T-helper 1 cell treated with Interleukin-12 subunit alpha and Interleukin-12 subunit beta and Interleukin-4 antibody, amounts not matched to agents 30 ng/mL and 1 ng/mL, for 36 hours (primary cell): ENCODE data around the gene ISOC2. TPM values are rescaled to one million over a fixed set of nuclear protein-coding genes. Genes with fewer than 3 reads are reported as not detected.

Experiments
- intact Hi-C: fragments of 100-400 bp; cut with micrococcal nuclease; formaldehyde crosslinking; loops from one replicate; pipeline ENCODE4 v1.15.1; 2024
- total RNA-seq: library from RNA; stranded (reverse); gene quantifications from 2 replicates; pipeline ENCODE4 v1.2.3, GENCODE V29; 2022

Gene ISOC2
- total RNA-seq, 1 donor from 2014 or later: 18.3 TPM

- intact Hi-C loops: loop anchor here (10.0 kb wide), 1 partner anchor 835 kb away; the partner anchor contains the start of gene ZSCAN5A
Measured at GRCh38 chr19:55479451-55480230, 18.2 kb upstream of the ISOC2 start.

GRCh38 chr19:55479045-55479444 lies 17.6 kb upstream of the ISOC2 start:
- intact Hi-C loops: loop anchor here (10.0 kb wide), 1 partner anchor 836 kb away; the partner anchor contains the start of gene ZSCAN5A

GRCh38 chr19:55478364-55478763 lies 16.9 kb upstream of the ISOC2 start:
- intact Hi-C loops: loop anchor here (10.0 kb wide), 1 partner anchor 836 kb away; the partner anchor contains the start of gene ZSCAN5A

GRCh38 chr19:55477905-55478304 lies 16.5 kb upstream of the ISOC2 start:
- intact Hi-C loops: loop anchor here (1.0 to 10.0 kb wide), 5 partner anchors 25 to 1014 kb away; partner anchors contain the start of genes PPP1R12C, ZNF444 and ZSCAN5A

- intact Hi-C loops: loop anchor here (1.0 to 10.0 kb wide), 15 partner anchors 9 to 839 kb away; partner anchors contain the start of genes FIZ1, HSPBP1, ISOC2 and KMT5C
Measured at GRCh38 chr19:55476100-55476775, 14.8 kb upstream of the ISOC2 start, which contains the start of gene ZNF628. Gene ZNF628 (plus strand): TSS chr19:55476617. CDS start chr19:55479911, 3,294 bp downstream.

- intact Hi-C loops: loop anchor here (10.0 kb wide), 1 partner anchor 840 kb away; the partner anchor contains the start of gene ZSCAN5A
Measured at GRCh38 chr19:55474269-55475265, 13.1 kb upstream of the ISOC2 start.

GRCh38 chr19:55473225-55474012 lies 12.0 kb upstream of the ISOC2 start:
- intact Hi-C loops: loop anchor here (10.0 kb wide), 1 partner anchor 841 kb away; the partner anchor contains the start of gene ZSCAN5A

- intact Hi-C loops: loop anchor here (10.0 kb wide), 1 partner anchor 842 kb away; the partner anchor contains the start of gene ZSCAN5A
Measured at GRCh38 chr19:55472463-55472862, 11.0 kb upstream of the ISOC2 start.

- intact Hi-C loops: loop anchor here (10.0 kb wide), 1 partner anchor 844 kb away; the partner anchor contains the start of gene ZSCAN5A
Measured at GRCh38 chr19:55471266-55471665, 9.8 kb upstream of the ISOC2 start.

- intact Hi-C loops: loop anchor here (1.0 kb wide), 1 partner anchor 35 kb away; no protein-coding TSS in a partner anchor
Measured at GRCh38 chr19:55468054-55468393, 6.6 kb upstream of the ISOC2 start.

GRCh38 chr19:55467236-55468053 lies 6.0 kb upstream of the ISOC2 start:
- intact Hi-C loops: loop anchor here (1.0 kb wide), 2 partner anchors 36 to 164 kb away; no protein-coding TSS in a partner anchor

GRCh38 chr19:55466241-55466614 lies 4.8 kb upstream of the ISOC2 start:
- intact Hi-C loops: no loop called here

- intact Hi-C loops: no loop called here
Measured at GRCh38 chr19:55465460-55466240, 4.2 kb upstream of the ISOC2 start.

GRCh38 chr19:55464662-55465054 lies 3.2 kb upstream of the ISOC2 start, which contains the start of gene C19orf85:
Gene C19orf85 (minus strand): TSS chr19:55464751. CDS start chr19:55464554, 197 bp downstream.
- intact Hi-C loops: no loop called here

- intact Hi-C loops: no loop called here
Measured at GRCh38 chr19:55464039-55464661, 2.7 kb upstream of the ISOC2 start.

- intact Hi-C loops: no loop called here
Measured at GRCh38 chr19:55463583-55464031, 2.2 kb upstream of the ISOC2 start.

- intact Hi-C loops: no loop called here
Measured at GRCh38 chr19:55462722-55463121, 1.3 kb upstream of the ISOC2 start.
